K562 (cell line): ENCODE results near the gene SCRN3. TPM values are rescaled to one million over a fixed set of nuclear protein-coding genes. Genes with fewer than 3 reads are reported as not detected.

Experiments
- ATAC-seq: fragments of 200-7000 bp; cut with Tn5 transposase; 3 replicates; pipeline ENCODE4 v1.9.1; 2020; ENCODE audit warnings: moderate library complexity
- BruUV-seq: library from RNA; stranded (reverse); fragments of 400-500 nt; replicated peaks from 2 replicates; lab custom pipeline; 2021; lab: Mats Ljungman, UMichigan
- CTCF ChIA-PET: fragments of 300-600 bp; formaldehyde crosslinking; extraction: SDS; loops from one replicate; lab custom pipeline; 2021; ENCODE audit warnings: low intra/inter-chr PET ratio; lab: Yijun Ruan, JAX
- POLR2A ChIA-PET: fragments of 300-600, 350-650 bp; sonication (Branson Sonifier 250); formaldehyde crosslinking; extraction: SDS; loops from one replicate; lab custom pipeline; 2021; ENCODE audit warnings: antibody characterized with exemption, inconsistent platforms; lab: Yijun Ruan, JAX
- DNase-seq, 4 experiments: peaks; one replicate each; pipeline versions ENCODE4 v3.0.0 to v3.0.0-alpha.2; 2011 to 2018; ENCODE audit warnings: low spot score in 3 of 4, mixed read lengths in 3 of 4; ENCODE audit errors: extremely low read depth in 1 of 4
- FAIRE-seq: peaks from 2 replicates; lab custom pipeline; 2011; peaks lifted over from hg19 to GRCh38; lab: Jason Lieb, UNC
- H2AFZ ChIP-seq: 2 replicates; pipeline ENCODE4 v1.6.0; 2011; ENCODE audit warnings: low read depth, low read length, control low read depth, inconsistent platforms
- H3K27ac ChIP-seq: fragments of 200-600 bp; 3 replicates; pipeline ENCODE4 v1.8.0; 2011; ENCODE audit warnings: low read depth, mild to moderate bottlenecking, control low read depth, inconsistent platforms, low read length, moderate library complexity, mixed read lengths; ENCODE audit errors: extremely low read depth
- H3K27me3 ChIP-seq, 2 experiments: fragments of 300-600 bp in 1 of 2; 2 replicates in 1 of 2; 3 replicates in 1 of 2; pipeline versions ENCODE4 v1.6.0 to v1.8.0; 2011; ENCODE audit warnings: inconsistent platforms in 2 of 2, low read length in 2 of 2, mild to moderate bottlenecking in 1 of 2, mixed read lengths in 1 of 2, moderate library complexity in 1 of 2; ENCODE audit not compliant: control insufficient read depth in 2 of 2, insufficient read depth in 2 of 2
- H3K36me3 ChIP-seq: fragments of 300-600 bp; 3 replicates; pipeline ENCODE4 v1.8.0; 2011; ENCODE audit warnings: mild to moderate bottlenecking, low read length, inconsistent platforms; ENCODE audit not compliant: control insufficient read depth, insufficient read depth
- H3K4me1 ChIP-seq, 2 experiments: fragments of 200-600 bp in 1 of 2; replicated peaks in 1 of 2; 2 replicates in 1 of 2; 3 replicates in 1 of 2; pipeline versions ENCODE4 v1.5.1 to v1.8.0; 2011; ENCODE audit warnings: inconsistent platforms in 2 of 2, low read length in 2 of 2, mild to moderate bottlenecking in 1 of 2, mixed read lengths in 1 of 2, moderate library complexity in 1 of 2; ENCODE audit not compliant: control insufficient read depth in 2 of 2, insufficient read depth in 2 of 2
- H3K4me2 ChIP-seq: 2 replicates; pipeline ENCODE4 v1.6.1; 2011; ENCODE audit warnings: low read length, control low read depth, inconsistent platforms, mixed read lengths; ENCODE audit not compliant: insufficient read depth
- H3K4me3 ChIP-seq: fragments of 200-600 bp; sonication (generic), shearing (Covaris generic); 2 replicates; pipeline ENCODE4 v1.5.1; 2016; ENCODE audit warnings: control low read depth, inconsistent platforms
- H3K79me2 ChIP-seq: fragments of 200-600 bp; 3 replicates; pipeline ENCODE4 v1.8.0; 2011; ENCODE audit warnings: low read length, inconsistent platforms; ENCODE audit not compliant: control insufficient read depth, insufficient read depth
- H3K9ac ChIP-seq, 2 experiments: 2 replicates each; pipeline versions ENCODE4 v1.6.0 to v1.6.1; 2011; ENCODE audit warnings: low read depth in 2 of 2, low read length in 2 of 2, control low read depth in 1 of 2, inconsistent platforms in 1 of 2, mild to moderate bottlenecking in 1 of 2, mixed read lengths in 1 of 2; ENCODE audit not compliant: insufficient read depth in 1 of 2
- H3K9me1 ChIP-seq: one replicate; pipeline ENCODE4 v1.6.0; 2011; ENCODE audit warnings: inconsistent platforms, mild to moderate bottlenecking, low read length, moderate library complexity; ENCODE audit not compliant: control insufficient read depth, insufficient read depth
- H3K9me3 ChIP-seq: replicated peaks from 2 replicates; pipeline ENCODE4 v1.5.1; 2011; ENCODE audit warnings: low read depth, low read length, inconsistent platforms; ENCODE audit not compliant: control insufficient read depth, insufficient read depth
- H4K20me1 ChIP-seq: replicated peaks from 2 replicates; pipeline ENCODE4 v1.6.1; 2011; ENCODE audit warnings: low read length, inconsistent platforms, mixed read lengths; ENCODE audit not compliant: control insufficient read depth, insufficient read depth
- CTCF ChIP-seq, 3 experiments: IDR thresholded peaks in 2 of 3; conservative IDR thresholded peaks in 1 of 3; 2 replicates each; pipeline ENCODE4 v1.5.1; 2011 to 2012; ENCODE audit warnings: low read length in 3 of 3, mild to moderate bottlenecking in 3 of 3, control low read depth in 2 of 3, improper control_type of control experiment in 1 of 3, inconsistent platforms in 1 of 3, low read depth in 1 of 3, mixed read lengths in 1 of 3, moderate library complexity in 1 of 3; ENCODE audit not compliant: insufficient read depth in 2 of 3
- EWSR1 ChIP-seq: fragments of 450-650 bp; IDR thresholded peaks from 2 replicates; pipeline ENCODE4 v1.6.1; 2018; ENCODE audit warnings: borderline replicate concordance, mild to moderate bottlenecking, low read depth, moderate library complexity; ENCODE audit not compliant: partially characterized antibody
- MNT ChIP-seq, 2 experiments: fragments of 450-650 bp; conservative IDR thresholded peaks; 2 replicates each; pipeline ENCODE4 v1.6.1; 2017; ENCODE audit warnings: mild to moderate bottlenecking in 2 of 2, moderate library complexity in 2 of 2
- SUPT5H ChIP-seq: fragments of 450-650 bp; IDR thresholded peaks from 2 replicates; pipeline ENCODE4 v1.6.1; 2016
- U2AF1 ChIP-seq: fragments of 200-400 bp; formaldehyde crosslinking; optimal IDR thresholded peaks from 2 replicates; pipeline ENCODE3; 2017; ENCODE audit warnings: mild to moderate bottlenecking, low read depth, low read length, moderate library complexity
- ZFPM2 ChIP-seq: fragments of 250-450 bp; sonication (Bioruptor Pico); IDR thresholded peaks from 2 replicates; pipeline ENCODE4 v1.5.1; 2022; ENCODE audit warnings: mild to moderate bottlenecking
- WGBS: fragments of 100-300 bp; shearing (Covaris generic); methylation state at CpG from one replicate; pipeline ENCODE4 v1.1.6; 2016; ENCODE audit warnings: low coverage, mixed read lengths; ENCODE audit not compliant: insufficient coverage; ENCODE audit errors: missing lambda C conversion rate; 5-methylcytosine and 5-hydroxymethylcytosine counted together
- in situ Hi-C: fragments of 300-500 bp; cut with MboI; formaldehyde crosslinking; loops from 4 replicates; pipeline ENCODE4 v1.15.0; 2018; ENCODE audit warnings: inconsistent platforms, mixed read lengths
- intact Hi-C: fragments of 100-400 bp; cut with micrococcal nuclease; formaldehyde crosslinking; loops from 2 replicates; pipeline ENCODE4 v1.14.2; 2022
- polyA plus RNA-seq, 8 experiments: library from polyadenylated mRNA; depleted of rRNA in 4 of 8; stranded (reverse) in 5 of 8; unstranded in 3 of 8; fragments of >200 nt; fragmentation: Nextera tagmentation in 2 of 8; fragmentation: Illumina TruSeq in 1 of 8; extraction: Ambion mirVana in 2 of 8; extraction: Trizol in 1 of 8; gene quantifications; 2 replicates each; pipeline versions ENCODE4 v1.2.1 to v1.2.3, GENCODE V29; 2011 to 2014; ENCODE audit warnings: inconsistent platforms in 1 of 8, missing spikeins in 1 of 8
- total RNA-seq, 7 experiments: library from RNA; depleted of rRNA in 6 of 7; stranded (reverse); fragments of >200 nt in 6 of 7; fragmentation: Illumina TruSeq in 2 of 7; extraction: Trizol in 2 of 7; gene quantifications; 2 replicates each; pipeline versions ENCODE4 v1.2.1 to v1.2.3, GENCODE V29; 2011 to 2021; ENCODE audit warnings: low replicate concordance in 1 of 7
- TF ChIP-seq, protein P1 (sequence below): sonication (generic); formaldehyde crosslinking; IDR thresholded peaks from 2 replicates; pipeline ENCODE4 v1.8.0; 2022; ENCODE audit warnings: missing genetic modification reagents, mild to moderate bottlenecking, borderline replicate concordance

The SCRN3 gene
- total and polyA plus RNA-seq, 9 of the 15 experiments (the other 6 are each of a cell fraction or from before 2014, with no cell fraction given) = 7.7 to 21.8 (median 20.0) TPM

DNA sequence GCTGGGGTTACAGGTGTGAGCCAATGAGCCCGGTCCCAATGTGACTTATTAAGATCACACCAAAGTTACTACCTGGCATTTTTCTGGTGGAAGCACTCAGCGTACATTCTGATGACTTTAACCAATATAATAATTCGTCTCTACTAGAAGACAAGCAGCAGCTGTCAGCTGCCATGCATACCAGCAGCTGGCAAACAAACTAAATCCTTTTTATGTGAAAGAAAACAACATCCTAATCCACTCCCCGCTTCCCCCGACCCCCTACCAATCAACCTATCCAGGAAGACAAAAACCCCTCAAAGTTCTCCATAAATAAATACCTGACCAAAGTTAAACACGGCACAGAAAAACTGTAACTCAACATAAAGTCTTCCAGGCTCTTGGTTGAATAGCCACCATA lies 49.2 kb downstream of the SCRN3 start:
- FAIRE-seq = no peak

More for the DNA sequence above, 49.2 kb downstream of the SCRN3 start:
- 5% methylated on average over 6 of the region's 6 CpGs for WGBS
- ChIA-PET CTCF (no interaction called here), POLR2A (no interaction called here)
- no peak for TF ChIP-seq CTCF (IDR thresholded peaks at IDR 0.05 in 2 of 3, conservative IDR thresholded peaks at IDR 0.05 in 1 of 3; ENCODE audit: insufficient read depth in 2 of 3, low read depth in 1 of 3, low read length in 3 of 3)
- TF ChIP-seq SUPT5H = no peak
- TF ChIP-seq U2AF1 = no peak
- no peak for TF ChIP-seq ZFPM2 (CRISPR knock-in tag)
- TF ChIP-seq EWSR1 = no peak
- TF ChIP-seq, protein P1, sequence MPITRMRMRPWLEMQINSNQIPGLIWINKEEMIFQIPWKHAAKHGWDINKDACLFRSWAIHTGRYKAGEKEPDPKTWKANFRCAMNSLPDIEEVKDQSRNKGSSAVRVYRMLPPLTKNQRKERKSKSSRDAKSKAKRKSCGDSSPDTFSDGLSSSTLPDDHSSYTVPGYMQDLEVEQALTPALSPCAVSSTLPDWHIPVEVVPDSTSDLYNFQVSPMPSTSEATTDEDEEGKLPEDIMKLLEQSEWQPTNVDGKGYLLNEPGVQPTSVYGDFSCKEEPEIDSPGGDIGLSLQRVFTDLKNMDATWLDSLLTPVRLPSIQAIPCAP (CRISPR knock-in tag) = no peak
- TF ChIP-seq MNT (conservative IDR thresholded peaks at IDR 0.05) = no peak
- intact Hi-C loops = no loop called here
- H2AFZ ChIP-seq = no peak overlapping the region
- no peak overlapping the region for H3K9ac ChIP-seq
- H3K36me3 ChIP-seq = no peaks in the 10 kb centered on the region
- H3K9me1 ChIP-seq = no peaks in the 10 kb centered on the region
- H3K4me3 ChIP-seq = no peak overlapping the region
- peaks cover 0 to 7% of the 10 kb centered on the region in 2 experiments; a peak in 2 of 5 replicates for H3K27me3 ChIP-seq
- no peak overlapping the region for H3K4me2 ChIP-seq
- no peak for ATAC-seq
- H3K27ac ChIP-seq = no peak overlapping the region
- H3K79me2 ChIP-seq = no peaks in the 10 kb centered on the region
- BruUV-seq = no TSS peak
- H3K9me3 ChIP-seq = no peaks in the 10 kb centered on the region
- no peaks in the 10 kb centered on the region for H3K4me1 ChIP-seq
- DNase-seq = no peak
- no peaks in the 10 kb centered on the region for H4K20me1 ChIP-seq
- in situ Hi-C loops = no loop called here
